ENCODE measurements around the gene ERICH3. TPM values are rescaled to one million over a fixed set of nuclear protein-coding genes. Genes with fewer than 3 reads are reported as not detected.

ERICH3 gene
- total and polyA plus RNA-seq, 4 donors: 0.04 to 0.08 (median 0.05) TPM

- H3K9ac ChIP-seq (ENCODE audit: low read depth in 1 of 2, low read length in 2 of 2): no peak overlapping the region
- H3K27me3 ChIP-seq (ENCODE audit: control insufficient read depth in 4 of 4, insufficient read depth in 4 of 4, low read length in 3 of 4): no peaks in the 10 kb centered on the region
- no peaks in the 10 kb centered on the region for H3K4me1 ChIP-seq (ENCODE audit: control insufficient read depth in 4 of 4, insufficient read depth in 4 of 4, low read length in 3 of 4)
- no peak overlapping the region for H3K4me3 ChIP-seq (ENCODE audit: low read depth in 1 of 3, low read length in 3 of 3)
- H3K36me3 ChIP-seq (ENCODE audit: control insufficient read depth in 4 of 4, insufficient read depth in 3 of 4, low read depth in 1 of 4, low read length in 3 of 4): no peaks in the 10 kb centered on the region
- H3K27ac ChIP-seq (ENCODE audit: low read depth in 1 of 2, low read length in 2 of 2): no peak overlapping the region
- TF ChIP-seq EGR1 (IDR thresholded peaks at IDR 0.05; ENCODE audit: low read depth in 2 of 2) (no peak), NR2F2 (IDR thresholded peaks at IDR 0.05) (no peak), CTCF (IDR thresholded peaks at IDR 0.05; ENCODE audit: low read depth, low read length, missing input control) (no peak), MAX (IDR thresholded peaks at IDR 0.05) (no peak)
- no peaks in the 10 kb centered on the region for H3K9me3 ChIP-seq (ENCODE audit: control insufficient read depth in 4 of 4, low read length in 3 of 4)
- no peak for DNase-seq (ENCODE audit: low spot score)
- 69% methylated on average over 3 of the region's 3 CpGs for WGBS
Observed at GRCh38 chr1:74579425-74579824, 94.2 kb downstream of the ERICH3 start.

- no peaks in the 10 kb centered on the region for H3K9me3 ChIP-seq (ENCODE audit: control insufficient read depth in 4 of 4, low read length in 3 of 4)
- H3K36me3 ChIP-seq (ENCODE audit: control insufficient read depth in 4 of 4, insufficient read depth in 3 of 4, low read depth in 1 of 4, low read length in 3 of 4): no peaks in the 10 kb centered on the region
- no peak for TF ChIP-seq ATF3 (IDR thresholded peaks at IDR 0.05)
- no peak for TF ChIP-seq JUND (IDR thresholded peaks at IDR 0.05)
- no peak for TF ChIP-seq HNF4A (conservative IDR thresholded peaks at IDR 0.05)
- TF ChIP-seq HNF4G (IDR thresholded peaks at IDR 0.05): no peak
- H3K27me3 ChIP-seq (ENCODE audit: control insufficient read depth in 4 of 4, insufficient read depth in 4 of 4, low read length in 3 of 4): no peaks in the 10 kb centered on the region
- no peak overlapping the region for H3K4me3 ChIP-seq (ENCODE audit: low read depth in 1 of 3, low read length in 3 of 3)
- no peak overlapping the region for H3K27ac ChIP-seq (ENCODE audit: low read depth in 1 of 2, low read length in 2 of 2)
- DNase-seq (ENCODE audit: low spot score): no peak
- H3K9ac ChIP-seq (ENCODE audit: low read depth in 1 of 2, low read length in 2 of 2): no peak overlapping the region
- no peaks in the 10 kb centered on the region for H3K4me1 ChIP-seq (ENCODE audit: control insufficient read depth in 4 of 4, insufficient read depth in 4 of 4, low read length in 3 of 4)
- 91% methylated on average over 2 of the region's 2 CpGs for WGBS
Observed at GRCh38 chr1:74578101-74578500, 95.5 kb downstream of the ERICH3 start.

- Histone ChIP-seq H3K9me3 (ENCODE audit: control insufficient read depth in 4 of 4, low read length in 3 of 4) (no peaks in the 10 kb centered on the region), H3K27me3 (ENCODE audit: control insufficient read depth in 4 of 4, insufficient read depth in 4 of 4, low read length in 3 of 4) (no peaks in the 10 kb centered on the region), H3K4me3 (ENCODE audit: low read depth in 1 of 3, low read length in 3 of 3) (no peak overlapping the region), H3K9ac (ENCODE audit: low read depth in 1 of 2, low read length in 2 of 2) (no peak overlapping the region), H3K36me3 (ENCODE audit: control insufficient read depth in 4 of 4, insufficient read depth in 3 of 4, low read depth in 1 of 4, low read length in 3 of 4) (no peaks in the 10 kb centered on the region), H3K27ac (ENCODE audit: low read depth in 1 of 2, low read length in 2 of 2) (no peak overlapping the region), H3K4me1 (ENCODE audit: control insufficient read depth in 4 of 4, insufficient read depth in 4 of 4, low read length in 3 of 4) (no peaks in the 10 kb centered on the region)
- 85% methylated on average over 6 of the region's 6 CpGs for WGBS
- DNase-seq (ENCODE audit: low spot score): no peak
- TF ChIP-seq YY1 (IDR thresholded peaks at IDR 0.05) (no peak), HNF4G (IDR thresholded peaks at IDR 0.05) (no peak), TAF1 (conservative IDR thresholded peaks at IDR 0.05) (no peak), NR2F2 (IDR thresholded peaks at IDR 0.05) (no peak), CTCF (IDR thresholded peaks at IDR 0.05; ENCODE audit: low read depth, low read length, missing input control) (no peak), MAX (IDR thresholded peaks at IDR 0.05) (no peak), RXRA (IDR thresholded peaks at IDR 0.05) (no peak), SP1 (IDR thresholded peaks at IDR 0.05) (no peak), HNF4A (conservative IDR thresholded peaks at IDR 0.05) (no peak), FOXA2 (IDR thresholded peaks at IDR 0.05) (no peak), ATF3 (IDR thresholded peaks at IDR 0.05) (no peak), REST (IDR thresholded peaks at IDR 0.05) (no peak), GABPA (IDR thresholded peaks at IDR 0.05 in 1 of 2, conservative IDR thresholded peaks at IDR 0.05 in 1 of 2) (no peak), RAD21 (IDR thresholded peaks at IDR 0.05) (no peak), EGR1 (IDR thresholded peaks at IDR 0.05; ENCODE audit: low read depth in 2 of 2) (no peak), FOXA1 (IDR thresholded peaks at IDR 0.05) (no peak), JUND (IDR thresholded peaks at IDR 0.05) (no peak)
Observed at GRCh38 chr1:74571891-74572290, 101.7 kb downstream of the ERICH3 start.

All from liver (tissue), 9 donors.